IMR-90 (cell line): ENCODE results near the gene KLHL17.

Experiments used
- ELK1 ChIP-seq: fragments of 150-350 bp; IDR thresholded peaks from 2 replicates; pipeline ENCODE4 v1.6.1; 2016; ENCODE audit warnings: low read depth, mild to moderate bottlenecking, low read length, moderate library complexity, borderline replicate concordance
- MAFK ChIP-seq: IDR thresholded peaks from 2 replicates; pipeline ENCODE4 v1.6.1; 2012; ENCODE audit warnings: low read depth, low read length, improper control_type of control experiment
- MAZ ChIP-seq: IDR thresholded peaks from 2 replicates; pipeline ENCODE4 v1.6.1; 2012; ENCODE audit warnings: low read depth, mild to moderate bottlenecking, low read length, improper control_type of control experiment, moderate library complexity, borderline replicate concordance
- POLR2A ChIP-seq: IDR thresholded peaks from 2 replicates; pipeline ENCODE4 v1.6.1; 2012; ENCODE audit warnings: mild to moderate bottlenecking, low read depth, low read length
- RAD21 ChIP-seq: IDR thresholded peaks from 2 replicates; pipeline ENCODE4 v1.6.1; 2012; ENCODE audit warnings: low read length, improper control_type of control experiment
- TF ChIP-seq, protein P1 (sequence below): conservative IDR thresholded peaks from 2 replicates; pipeline ENCODE4 v1.5.1; 2012; ENCODE audit warnings: mild to moderate bottlenecking, low read depth, low read length, improper control_type of control experiment

DNA sequence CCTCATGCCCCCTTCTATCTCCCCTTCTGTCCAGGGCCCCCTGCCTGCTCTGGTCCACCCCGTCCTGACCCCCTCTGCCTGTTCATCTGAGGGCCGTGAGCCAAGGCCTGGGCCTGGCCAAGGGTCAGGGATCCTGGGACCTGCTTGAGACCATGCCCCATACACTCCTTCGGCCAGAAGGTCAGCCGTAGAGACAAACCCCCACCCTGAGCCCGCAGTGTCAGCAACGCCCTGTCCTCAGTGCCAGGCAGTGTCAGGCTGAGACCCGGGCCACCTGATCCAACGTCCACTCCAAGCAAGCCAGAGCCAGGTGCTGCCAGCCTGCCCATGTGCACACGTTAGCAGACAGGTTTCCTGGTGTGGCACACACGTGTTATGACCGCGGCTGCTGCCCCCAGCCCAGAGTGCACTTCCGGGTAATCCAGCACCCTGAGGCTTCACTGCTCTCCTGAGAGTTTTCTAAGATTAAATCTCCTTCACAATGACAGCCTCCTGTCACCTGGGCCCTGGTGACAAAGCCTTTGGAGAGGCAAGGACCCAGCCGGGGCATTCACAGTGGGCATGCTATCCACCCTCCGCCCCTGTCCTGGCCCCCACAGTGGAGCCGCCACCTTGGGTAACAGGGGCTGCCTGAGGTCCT, 46.8 kb upstream of the KLHL17 start:
- TF ChIP-seq POLR2A (no peak), MAFK (no peak), MAZ (no peak), RAD21 (no peak), ELK1 (no peak)
- TF ChIP-seq, protein P1, sequence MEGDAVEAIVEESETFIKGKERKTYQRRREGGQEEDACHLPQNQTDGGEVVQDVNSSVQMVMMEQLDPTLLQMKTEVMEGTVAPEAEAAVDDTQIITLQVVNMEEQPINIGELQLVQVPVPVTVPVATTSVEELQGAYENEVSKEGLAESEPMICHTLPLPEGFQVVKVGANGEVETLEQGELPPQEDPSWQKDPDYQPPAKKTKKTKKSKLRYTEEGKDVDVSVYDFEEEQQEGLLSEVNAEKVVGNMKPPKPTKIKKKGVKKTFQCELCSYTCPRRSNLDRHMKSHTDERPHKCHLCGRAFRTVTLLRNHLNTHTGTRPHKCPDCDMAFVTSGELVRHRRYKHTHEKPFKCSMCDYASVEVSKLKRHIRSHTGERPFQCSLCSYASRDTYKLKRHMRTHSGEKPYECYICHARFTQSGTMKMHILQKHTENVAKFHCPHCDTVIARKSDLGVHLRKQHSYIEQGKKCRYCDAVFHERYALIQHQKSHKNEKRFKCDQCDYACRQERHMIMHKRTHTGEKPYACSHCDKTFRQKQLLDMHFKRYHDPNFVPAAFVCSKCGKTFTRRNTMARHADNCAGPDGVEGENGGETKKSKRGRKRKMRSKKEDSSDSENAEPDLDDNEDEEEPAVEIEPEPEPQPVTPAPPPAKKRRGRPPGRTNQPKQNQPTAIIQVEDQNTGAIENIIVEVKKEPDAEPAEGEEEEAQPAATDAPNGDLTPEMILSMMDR, result no peak
